CD14-positive monocyte (primary cell): ENCODE measurements around the gene SSBP3. TPM values are rescaled to one million over a fixed set of nuclear protein-coding genes. Genes with fewer than 3 reads are reported as not detected.

Source experiments
- DNase-seq, 3 donors: peaks; one replicate each; pipeline ENCODE4 v3.0.0-alpha.2; 2011 to 2022
- H2AFZ ChIP-seq: 2 replicates; pipeline ENCODE4 v1.6.0; 2012; ENCODE audit warnings: mild to moderate bottlenecking, low read depth, low read length, inconsistent platforms; ENCODE audit not compliant: insufficient read depth, poor library complexity, severe bottlenecking
- H3K27ac ChIP-seq, 2 donors: 1 replicate in 1 of 2; 2 replicates in 1 of 2; pipeline ENCODE4 v1.5.1; 2012 to 2013; ENCODE audit warnings: low read length in 2 of 2, control low read depth in 1 of 2, inconsistent platforms in 1 of 2, low read depth in 1 of 2, mild to moderate bottlenecking in 1 of 2
- H3K27me3 ChIP-seq, 2 donors: one replicate each; pipeline versions ENCODE4 v1.6.0 to v1.6.1; 2011 to 2013; ENCODE audit warnings: low read length in 2 of 2; ENCODE audit not compliant: control insufficient read depth in 2 of 2, insufficient read depth in 2 of 2
- H3K36me3 ChIP-seq, 2 donors: replicated peaks in 1 of 2; 1 replicate in 1 of 2; 2 replicates in 1 of 2; pipeline versions ENCODE4 v1.5.1 to v1.6.1; 2012 to 2013; ENCODE audit warnings: low read length in 2 of 2, control low read depth in 1 of 2, inconsistent platforms in 1 of 2, mild to moderate bottlenecking in 1 of 2; ENCODE audit not compliant: insufficient read depth in 2 of 2, control insufficient read depth in 1 of 2
- H3K4me1 ChIP-seq, 2 donors: 1 replicate in 1 of 2; 2 replicates in 1 of 2; pipeline versions ENCODE4 v1.5.1 to v1.6.1; 2012 to 2013; ENCODE audit warnings: low read length in 2 of 2, control low read depth in 1 of 2, inconsistent platforms in 1 of 2, mild to moderate bottlenecking in 1 of 2, moderate library complexity in 1 of 2; ENCODE audit not compliant: insufficient read depth in 2 of 2, control insufficient read depth in 1 of 2
- H3K4me2 ChIP-seq: replicated peaks from 2 replicates; pipeline ENCODE3; 2012; ENCODE audit warnings: low read length, moderate library complexity, mild to moderate bottlenecking; ENCODE audit not compliant: poor library complexity, severe bottlenecking; ENCODE audit errors: extremely low read depth
- H3K4me3 ChIP-seq, 3 experiments: fragments of 200-600 bp in 1 of 3; sonication (generic) in 1 of 3; replicated peaks in 1 of 3; 1 replicate in 2 of 3; 2 replicates in 1 of 3; pipeline ENCODE4 v1.5.1; 2011 to 2013; ENCODE audit warnings: low read length in 3 of 3, mild to moderate bottlenecking in 3 of 3, control low read depth in 2 of 3, low read depth in 2 of 3, inconsistent platforms in 1 of 3, moderate library complexity in 1 of 3
- H3K79me2 ChIP-seq: 2 replicates; pipeline ENCODE4 v1.6.0; 2012; ENCODE audit warnings: mild to moderate bottlenecking, control low read depth, inconsistent platforms, low read length, moderate library complexity; ENCODE audit not compliant: insufficient read depth
- H3K9ac ChIP-seq: 2 replicates; pipeline ENCODE4 v1.6.0; 2017; ENCODE audit warnings: low read length, mild to moderate bottlenecking; ENCODE audit not compliant: insufficient read depth, poor library complexity, severe bottlenecking
- H3K9me3 ChIP-seq, 2 donors: replicated peaks in 1 of 2; 1 replicate in 1 of 2; 2 replicates in 1 of 2; pipeline versions ENCODE4 v1.5.1 to v1.6.1; 2012 to 2013; ENCODE audit warnings: low read length in 2 of 2, control low read depth in 1 of 2; ENCODE audit not compliant: control insufficient read depth in 1 of 2, insufficient read depth in 1 of 2
- H4K20me1 ChIP-seq: 2 replicates; pipeline ENCODE4 v1.6.0; 2012; ENCODE audit warnings: mild to moderate bottlenecking, low read length, control low read depth, moderate library complexity; ENCODE audit not compliant: insufficient read depth
- H3K27ac Mint-ChIP-seq, 7 donors: one replicate each; pipeline ENCODE4 v1.8.0; 2020; ENCODE audit warnings: mild to moderate bottlenecking in 7 of 7, mixed read lengths in 7 of 7, moderate library complexity in 6 of 7, inconsistent platforms in 2 of 7
- H3K27me3 Mint-ChIP-seq, 3 donors: one replicate each; pipeline ENCODE4 v1.8.0; 2021 to 2022; ENCODE audit warnings: low read depth in 3 of 3, mild to moderate bottlenecking in 3 of 3, mixed read lengths in 3 of 3, moderate library complexity in 3 of 3, inconsistent platforms in 1 of 3
- H3K36me3 Mint-ChIP-seq, 2 donors: one replicate each; pipeline ENCODE4 v1.8.0; 2020; ENCODE audit warnings: mixed read lengths in 2 of 2, inconsistent platforms in 1 of 2, mild to moderate bottlenecking in 1 of 2
- H3K4me1 Mint-ChIP-seq: one replicate; pipeline ENCODE4 v1.8.0; 2020; ENCODE audit warnings: mild to moderate bottlenecking, mixed read lengths
- H3K4me3 Mint-ChIP-seq, 2 donors: one replicate each; pipeline ENCODE4 v1.8.0; 2020; ENCODE audit warnings: mild to moderate bottlenecking in 2 of 2, mixed read lengths in 2 of 2, moderate library complexity in 1 of 2
- H3K9me3 Mint-ChIP-seq, 7 donors: one replicate each; pipeline ENCODE4 v1.8.0; 2020 to 2022; ENCODE audit warnings: mixed read lengths in 7 of 7, mild to moderate bottlenecking in 6 of 7, moderate library complexity in 6 of 7, inconsistent platforms in 2 of 7
- WGBS: methylation state at CpG from one replicate; pipeline ENCODE4 v1.1.5; 2013; ENCODE audit warnings: missing lambda C conversion rate; ENCODE audit not compliant: insufficient coverage; 5-methylcytosine and 5-hydroxymethylcytosine counted together
- intact Hi-C, 2 donors: fragments of 100-400 bp; cut with micrococcal nuclease; formaldehyde crosslinking; loops; one replicate each; pipeline versions ENCODE4 v1.15.0 to v1.15.1; 2023
- polyA plus RNA-seq, 3 donors: library from polyadenylated mRNA; depleted of rRNA in 1 of 3; unstranded in 2 of 3; stranded (reverse) in 1 of 3; fragments of 300-500 nt in 2 of 3; fragments of >200 nt in 1 of 3; fragmentation: Illumina TruSeq in 2 of 3; gene quantifications; 1 replicate in 2 of 3; 2 replicates in 1 of 3; pipeline ENCODE4 v1.2.3, GENCODE V29; 2012 to 2021
- TF ChIP-seq, protein P1 (sequence below): fragments of 200-600 bp; IDR thresholded peaks from one replicate; pipeline ENCODE4 v1.8.0; 2022; ENCODE audit warnings: antibody characterized with exemption, mild to moderate bottlenecking

The SSBP3 gene
- polyA plus RNA-seq, 3 donors: 4.1 to 30.7 (median 4.3) TPM

DNA sequence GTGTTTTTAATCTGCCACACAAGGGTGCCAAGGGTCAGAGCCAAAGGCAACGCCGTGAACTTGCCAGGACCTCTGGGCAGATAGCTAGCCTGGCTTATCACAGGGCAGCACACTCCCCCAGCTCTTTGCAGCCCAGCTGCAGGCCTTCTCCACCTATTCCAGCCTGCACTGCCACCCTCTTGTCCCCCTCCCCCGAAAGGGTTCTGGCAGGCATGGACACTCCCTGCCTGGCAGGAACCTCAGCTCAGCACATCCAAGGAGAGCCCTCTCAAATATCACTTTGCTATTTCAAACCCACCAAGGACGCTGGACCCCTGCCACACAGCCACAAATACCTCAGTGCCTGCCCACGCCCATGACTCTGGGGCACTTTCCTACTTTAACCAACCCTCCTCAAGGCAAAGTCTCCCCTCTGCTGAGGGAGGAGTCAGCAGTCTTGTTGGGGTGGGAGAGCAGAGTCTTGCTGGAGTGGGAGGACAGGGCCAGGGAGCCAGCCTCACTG is 9.1 kb downstream of the SSBP3 start:
- H3K27ac Mint-ChIP-seq: peak overlapping the region in 3 of 7 donors; percentile 4 to 52 (median 9)
- peaks cover 0 to 5% (median 0%) of the 10 kb centered on the region in 7 donors for H3K9me3 Mint-ChIP-seq
- Histone ChIP-seq H3K27ac (no peak overlapping the region), H3K27me3 (no peaks in the 10 kb centered on the region), H3K36me3 (peaks cover 64 to 87% of the 10 kb centered on the region in 2 donors), H3K9me3 (no peaks in the 10 kb centered on the region), H3K4me2 (no peak overlapping the region), H3K4me1 (peaks cover 0 to 5% of the 10 kb centered on the region in 2 donors), H3K9ac (no peak overlapping the region), H3K4me3 (no peak overlapping the region), H4K20me1 (peaks cover 87% of the 10 kb centered on the region), H2AFZ (no peak overlapping the region), H3K79me2 (no peaks in the 10 kb centered on the region)
- TF ChIP-seq, protein P1, sequence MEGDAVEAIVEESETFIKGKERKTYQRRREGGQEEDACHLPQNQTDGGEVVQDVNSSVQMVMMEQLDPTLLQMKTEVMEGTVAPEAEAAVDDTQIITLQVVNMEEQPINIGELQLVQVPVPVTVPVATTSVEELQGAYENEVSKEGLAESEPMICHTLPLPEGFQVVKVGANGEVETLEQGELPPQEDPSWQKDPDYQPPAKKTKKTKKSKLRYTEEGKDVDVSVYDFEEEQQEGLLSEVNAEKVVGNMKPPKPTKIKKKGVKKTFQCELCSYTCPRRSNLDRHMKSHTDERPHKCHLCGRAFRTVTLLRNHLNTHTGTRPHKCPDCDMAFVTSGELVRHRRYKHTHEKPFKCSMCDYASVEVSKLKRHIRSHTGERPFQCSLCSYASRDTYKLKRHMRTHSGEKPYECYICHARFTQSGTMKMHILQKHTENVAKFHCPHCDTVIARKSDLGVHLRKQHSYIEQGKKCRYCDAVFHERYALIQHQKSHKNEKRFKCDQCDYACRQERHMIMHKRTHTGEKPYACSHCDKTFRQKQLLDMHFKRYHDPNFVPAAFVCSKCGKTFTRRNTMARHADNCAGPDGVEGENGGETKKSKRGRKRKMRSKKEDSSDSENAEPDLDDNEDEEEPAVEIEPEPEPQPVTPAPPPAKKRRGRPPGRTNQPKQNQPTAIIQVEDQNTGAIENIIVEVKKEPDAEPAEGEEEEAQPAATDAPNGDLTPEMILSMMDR: no peak
- H3K27me3 Mint-ChIP-seq: no peaks in the 10 kb centered on the region
- peaks cover 13% of the 10 kb centered on the region for H3K4me1 Mint-ChIP-seq
- no peak overlapping the region for H3K4me3 Mint-ChIP-seq
- H3K36me3 Mint-ChIP-seq: peaks cover 81 to 91% of the 10 kb centered on the region in 2 donors
- WGBS: 98% methylated on average over 3 of the region's 5 CpGs
- intact Hi-C loops: no loop called here
- DNase-seq: no peak

DNA sequence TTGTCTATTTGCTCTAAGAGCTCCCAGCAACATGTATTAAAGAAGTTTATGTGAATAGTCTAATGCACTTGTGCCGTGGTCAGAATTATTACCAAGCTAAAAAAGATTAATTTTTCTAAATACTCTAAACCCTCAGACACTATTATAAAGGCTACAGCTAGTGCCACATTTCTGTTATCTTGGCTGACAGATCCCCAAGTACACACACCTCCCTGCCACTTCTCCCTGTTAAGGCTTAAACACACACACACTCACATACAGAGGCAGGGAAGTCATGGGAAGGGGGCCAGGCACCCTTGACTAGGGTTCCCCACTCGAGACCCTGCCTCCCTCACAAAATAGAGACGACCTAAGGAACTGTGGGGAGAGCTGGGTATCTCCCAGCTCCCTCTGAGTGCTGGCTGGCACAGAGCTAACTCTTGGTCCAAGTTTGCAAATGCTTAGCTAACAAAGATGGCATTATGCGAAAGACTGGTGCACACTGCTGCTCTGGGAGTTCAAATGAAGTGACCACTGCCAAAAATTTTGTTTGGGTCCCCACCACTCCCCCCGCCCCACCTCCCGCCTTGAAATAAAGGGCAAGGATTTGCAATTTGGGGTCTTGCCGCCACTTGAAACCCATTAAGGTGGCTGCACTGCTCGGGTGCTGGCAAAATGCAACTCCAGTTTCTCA is 9.8 kb downstream of the SSBP3 start:
- Histone ChIP-seq H3K4me2 (no peak overlapping the region), H2AFZ (no peak overlapping the region), H4K20me1 (peaks cover 87% of the 10 kb centered on the region), H3K79me2 (no peaks in the 10 kb centered on the region), H3K4me1 (peaks cover 0 to 5% of the 10 kb centered on the region in 2 donors), H3K27ac (no peak overlapping the region), H3K36me3 (peaks cover 66 to 87% of the 10 kb centered on the region in 2 donors), H3K9me3 (no peaks in the 10 kb centered on the region), H3K27me3 (no peaks in the 10 kb centered on the region), H3K9ac (no peak overlapping the region), H3K4me3 (no peak overlapping the region)
- 100% methylated on average over 3 of the region's 8 CpGs for WGBS
- Mint-ChIP-seq H3K9me3 (peaks cover 0 to 5% (median 0%) of the 10 kb centered on the region in 7 donors), H3K4me3 (no peak overlapping the region), H3K4me1 (peaks cover 13% of the 10 kb centered on the region), H3K27ac (no peak overlapping the region), H3K27me3 (no peaks in the 10 kb centered on the region), H3K36me3 (peaks cover 81 to 91% of the 10 kb centered on the region in 2 donors)
- TF ChIP-seq, protein P1: no peak
- intact Hi-C loops: no loop called here
- DNase-seq: no peak
